SIG-M5 treated with dmso at 0.1 percent for 504 hours (cell line): ENCODE results near the gene NTNG1.

ENCODE experiments used
- DNase-seq: peaks from one replicate; lab custom pipeline; 2025; ENCODE audit not compliant: unreplicated experiment; lab: John Stamatoyannopoulos, UW

Gene NTNG1

GRCh38 chr1:107254306-107254705 is 113.5 kb downstream of the NTNG1 start:
- DNase-seq = no peak

- no peak for DNase-seq
Observed at GRCh38 chr1:107255469-107255868, 114.6 kb downstream of the NTNG1 start.

- no peak for DNase-seq
Observed at GRCh38 chr1:107262467-107263286, 121.8 kb downstream of the NTNG1 start.

- DNase-seq = no peak
Observed at GRCh38 chr1:107263291-107263915, 122.6 kb downstream of the NTNG1 start.

GRCh38 chr1:107264007-107264406 is 123.2 kb downstream of the NTNG1 start:
- DNase-seq = no peak

GRCh38 chr1:107264561-107264960 is 123.7 kb downstream of the NTNG1 start:
- DNase-seq = no peak

GRCh38 chr1:107267489-107267888 is 126.7 kb downstream of the NTNG1 start:
- DNase-seq = no peak

GRCh38 chr1:107272321-107272720 is 131.5 kb downstream of the NTNG1 start:
- DNase-seq = no peak

GRCh38 chr1:107273515-107273914 is 132.7 kb downstream of the NTNG1 start:
- no peak for DNase-seq

GRCh38 chr1:107274227-107274626 is 133.4 kb downstream of the NTNG1 start:
- no peak for DNase-seq

- DNase-seq = no peak
Observed at GRCh38 chr1:107276247-107276646, 135.4 kb downstream of the NTNG1 start.

GRCh38 chr1:107277022-107277421 is 136.2 kb downstream of the NTNG1 start:
- peak; percentile 93 for DNase-seq

GRCh38 chr1:107286125-107286524 is 145.3 kb downstream of the NTNG1 start:
- no peak for DNase-seq

GRCh38 chr1:107291987-107292386 is 151.1 kb downstream of the NTNG1 start:
- DNase-seq = no peak

GRCh38 chr1:107293901-107294613 is 153.2 kb downstream of the NTNG1 start:
- DNase-seq = no peak

- no peak for DNase-seq
Observed at GRCh38 chr1:107294686-107295085, 153.8 kb downstream of the NTNG1 start.

GRCh38 chr1:107297681-107298080 is 156.8 kb downstream of the NTNG1 start:
- no peak for DNase-seq

GRCh38 chr1:107298526-107298925 is 157.7 kb downstream of the NTNG1 start:
- no peak for DNase-seq

- no peak for DNase-seq
Observed at GRCh38 chr1:107299521-107299920, 158.7 kb downstream of the NTNG1 start.

- DNase-seq = no peak
Observed at GRCh38 chr1:107309962-107310361, 169.1 kb downstream of the NTNG1 start.

GRCh38 chr1:107315652-107316051 is 174.8 kb downstream of the NTNG1 start:
- DNase-seq = peak; percentile 37

- DNase-seq = no peak
Observed at GRCh38 chr1:107318932-107319331, 178.1 kb downstream of the NTNG1 start.
